Sigmoid colon (tissue), 3 donors: ENCODE data around the gene POU3F3.

Source experiments
- CTCF ChIP-seq, 4 experiments: fragments of 450-650 bp in 3 of 4; fragments of 200-600 bp in 1 of 4; IDR thresholded peaks; one replicate each; pipeline ENCODE4 v1.5.1; 2016 to 2019; ENCODE audit warnings: antibody characterized with exemption in 4 of 4, mild to moderate bottlenecking in 3 of 4, moderate library complexity in 2 of 4
- POLR2A ChIP-seq, 2 donors: fragments of 450-650 bp; IDR thresholded peaks; one replicate each; pipeline ENCODE4 v1.6.1; 2016; ENCODE audit warnings: antibody characterized with exemption in 2 of 2, mild to moderate bottlenecking in 2 of 2, moderate library complexity in 2 of 2

GRCh38 chr2:104859291-104859765 lies 5.4 kb downstream of the POU3F3 start:
- TF ChIP-seq CTCF (IDR thresholded peaks at IDR 0.05) = no peak
- TF ChIP-seq POLR2A (IDR thresholded peaks at IDR 0.05) = no peak
